Aortic smooth muscle cell (primary cell): ENCODE data around the gene MUC6. TPM values are rescaled to one million over a fixed set of nuclear protein-coding genes. Genes with fewer than 3 reads are reported as not detected.

ENCODE experiments used
- total RNA-seq: library from RNA; depleted of rRNA; stranded (reverse); fragments of >200 nt; gene quantifications from 2 replicates; pipeline ENCODE4 v1.2.3, GENCODE V29; 2014

The MUC6 gene
- total RNA-seq = not detected in 2 replicates

GRCh38 chr11:1036303-1036923 is at the start of gene MUC6:
Gene MUC6 (minus strand): TSS chr11:1036718. CDS start chr11:1036655, 63 bp downstream.

GRCh38 chr11:1074244-1075221 is 38.0 kb upstream of the MUC6 start, which contains the start of gene MUC2:
Gene MUC2 (plus strand): TSS chr11:1074874.

Other genes with a start within 250 kb of the MUC6 start
- gene CEND1, start 246.6 kb downstream of the MUC6 start, total RNA-seq = 0.66 and 0.75 TPM in 2 replicates
- 7.1 and 10.7 TPM in 2 replicates for gene SLC25A22, start 238.4 kb downstream of the MUC6 start, total RNA-seq
- 3.3 and 4.4 TPM in 2 replicates for gene PIDD1, start 231.5 kb downstream of the MUC6 start, total RNA-seq
- gene RPLP2, start 226.8 kb downstream of the MUC6 start, total RNA-seq = 310 and 345 TPM in 2 replicates
- gene PNPLA2, start 217.8 kb downstream of the MUC6 start, total RNA-seq = 35.0 and 35.6 TPM in 2 replicates
- gene CRACR2B, start 208.8 kb downstream of the MUC6 start, total RNA-seq = 4.6 and 4.9 TPM in 2 replicates
- gene CD151, start 203.8 kb downstream of the MUC6 start, total RNA-seq = 687 and 834 TPM in 2 replicates
- 431 and 461 TPM in 2 replicates for gene POLR2L, start 194.2 kb downstream of the MUC6 start, total RNA-seq
- 185 and 221 TPM in 2 replicates for gene TSPAN4, start 193.9 kb downstream of the MUC6 start, total RNA-seq
- gene CHID1, start 125.9 kb downstream of the MUC6 start, total RNA-seq = 38.3 and 57.1 TPM in 2 replicates
- gene AP2A2, start 110.8 kb downstream of the MUC6 start, total RNA-seq = 21.7 and 25.9 TPM in 2 replicates
- not detected in 2 replicates for gene MUC2, start 38.2 kb upstream of the MUC6 start, total RNA-seq
- gene MUC5AC, start 121.2 kb upstream of the MUC6 start, total RNA-seq = under 0.01 TPM in 1 of 2 replicates, not detected in the other
- gene MUC5B, start 186.3 kb upstream of the MUC6 start, total RNA-seq = not detected in 2 replicates